DOHH2 (cell line): ENCODE results near the gene PLXNA3.

Experiments
- H3F3A ChIP-seq: fragments of 200-600 bp; sonication (generic), shearing (Covaris generic); 2 replicates; pipeline ENCODE4 v1.6.0; 2016; ENCODE audit warnings: antibody characterized with exemption, mild to moderate bottlenecking; ENCODE audit not compliant: control insufficient read depth, insufficient read depth
- H3K27ac ChIP-seq: fragments of 200-600 bp; sonication (generic); 2 replicates; pipeline ENCODE4 v1.5.1; 2014; ENCODE audit warnings: low read depth, mild to moderate bottlenecking, low read length, moderate library complexity
- H3K27me3 ChIP-seq: fragments of 200-600 bp; sonication (generic); 2 replicates; pipeline ENCODE4 v1.6.1; 2014; ENCODE audit warnings: mild to moderate bottlenecking, low read length, mixed read lengths; ENCODE audit not compliant: control insufficient read depth
- H3K36me3 ChIP-seq: fragments of 200-600 bp; sonication (generic); 2 replicates; pipeline ENCODE4 v1.6.1; 2014; ENCODE audit warnings: mild to moderate bottlenecking, low read length, moderate library complexity, mixed read lengths; ENCODE audit not compliant: control insufficient read depth
- H3K4me1 ChIP-seq: fragments of 200-600 bp; sonication (generic); 2 replicates; pipeline ENCODE4 v1.6.1; 2014; ENCODE audit warnings: mild to moderate bottlenecking, low read length, mixed read lengths; ENCODE audit not compliant: control insufficient read depth
- H3K4me2 ChIP-seq: fragments of 200-600 bp; sonication (generic); 2 replicates; pipeline ENCODE4 v1.6.0; 2014; ENCODE audit warnings: mild to moderate bottlenecking, low read length, moderate library complexity
- H3K4me3 ChIP-seq: fragments of 200-600 bp; sonication (generic); 2 replicates; pipeline ENCODE4 v1.5.1; 2014; ENCODE audit warnings: mild to moderate bottlenecking, low read length, mixed read lengths
- H3K79me2 ChIP-seq: fragments of 200-600 bp; sonication (generic); 2 replicates; pipeline ENCODE4 v1.6.1; 2014; ENCODE audit warnings: mild to moderate bottlenecking, low read length, mixed read lengths; ENCODE audit not compliant: control insufficient read depth
- H3K9me2 ChIP-seq: fragments of 200-600 bp; sonication (generic); replicated peaks from 2 replicates; pipeline ENCODE4 v1.6.1; 2014; ENCODE audit warnings: mild to moderate bottlenecking, low read length, mixed read lengths; ENCODE audit not compliant: control insufficient read depth
- H3K9me3 ChIP-seq: fragments of 200-600 bp; sonication (generic); 2 replicates; pipeline ENCODE4 v1.6.1; 2014; ENCODE audit warnings: antibody characterized with exemption, low read length, mixed read lengths; ENCODE audit not compliant: control insufficient read depth, insufficient read depth
- H4K20me1 ChIP-seq: fragments of 200-600 bp; sonication (generic); 2 replicates; pipeline ENCODE4 v1.6.0; 2014; ENCODE audit warnings: low read depth, mild to moderate bottlenecking, antibody characterized with exemption, low read length, moderate library complexity; ENCODE audit not compliant: control insufficient read depth, insufficient read depth
- EZH2phosphoT487 ChIP-seq: fragments of 200-600 bp; sonication (generic); IDR thresholded peaks from 2 replicates; pipeline ENCODE4 v1.6.1; 2017; ENCODE audit warnings: borderline replicate concordance, mild to moderate bottlenecking, antibody characterized with exemption, low read length, moderate library complexity, mixed read lengths
- TF ChIP-seq, protein P1 (sequence below): fragments of 200-600 bp; sonication (generic); IDR thresholded peaks from one replicate; pipeline ENCODE4 v1.5.1; 2014; ENCODE audit warnings: antibody characterized with exemption, mild to moderate bottlenecking, low read depth, low read length; ENCODE audit not compliant: poor library complexity, severe bottlenecking

The PLXNA3 gene

DNA sequence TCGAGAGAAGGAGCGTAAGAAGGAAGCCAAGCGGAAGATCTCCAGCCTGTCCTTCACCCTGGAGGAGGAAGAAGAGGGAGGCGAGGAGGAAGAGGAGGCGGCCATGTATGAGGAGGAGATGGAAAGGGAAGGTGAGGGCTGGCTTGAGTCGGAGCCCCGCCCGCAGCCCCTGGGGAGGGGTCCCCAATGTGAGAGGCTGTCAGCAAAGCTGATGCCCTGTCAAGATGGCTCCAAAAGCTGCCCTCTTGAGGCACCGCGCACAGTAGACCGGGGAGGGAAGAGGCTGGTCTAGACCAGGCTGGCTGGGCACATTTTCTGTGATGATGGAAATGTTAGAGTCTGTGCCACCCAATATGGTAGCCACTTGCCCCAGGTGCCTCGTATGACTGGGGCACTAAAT is 11.7 kb upstream of the PLXNA3 start:
- no peaks in the 10 kb centered on the region for H3K9me2 ChIP-seq
- H3K27me3 ChIP-seq, result no peaks in the 10 kb centered on the region
- H3K79me2 ChIP-seq, result no peaks in the 10 kb centered on the region; the same call in 1 of the 2 replicates
- H3K9me3 ChIP-seq, result no peaks in the 10 kb centered on the region
- H3K36me3 ChIP-seq, result peaks cover 6% of the 10 kb centered on the region; the same call in 1 of the 2 replicates
- no peaks in the 10 kb centered on the region for H4K20me1 ChIP-seq
- no peak for TF ChIP-seq EZH2phosphoT487
- H3F3A ChIP-seq, result peaks cover 2% of the 10 kb centered on the region; the same call in 1 of the 2 replicates
- no peak overlapping the region for H3K4me2 ChIP-seq
- peaks cover 14% of the 10 kb centered on the region for H3K4me1 ChIP-seq
- H3K27ac ChIP-seq, result no peak overlapping the region
- H3K4me3 ChIP-seq, result no peak overlapping the region

DNA sequence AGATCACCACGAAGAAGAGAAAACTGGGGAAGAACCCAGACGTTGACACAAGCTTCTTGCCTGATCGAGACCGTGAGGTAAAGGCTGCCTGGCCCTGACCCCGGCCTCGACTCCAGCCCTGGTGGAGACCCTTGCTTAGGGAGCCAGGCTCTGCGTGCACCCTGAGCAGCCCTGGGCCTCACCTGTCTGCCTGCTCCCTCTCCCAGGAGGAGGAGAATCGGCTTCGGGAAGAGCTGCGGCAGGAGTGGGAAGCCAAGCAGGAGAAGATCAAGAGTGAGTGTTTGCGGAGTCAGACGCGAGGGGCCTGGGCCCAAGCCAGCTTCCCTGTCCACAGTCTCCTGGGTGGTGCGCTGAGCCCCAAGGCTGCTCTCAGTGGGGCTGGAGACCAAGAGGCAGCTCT is 9.6 kb upstream of the PLXNA3 start:
- TF ChIP-seq, protein P1, sequence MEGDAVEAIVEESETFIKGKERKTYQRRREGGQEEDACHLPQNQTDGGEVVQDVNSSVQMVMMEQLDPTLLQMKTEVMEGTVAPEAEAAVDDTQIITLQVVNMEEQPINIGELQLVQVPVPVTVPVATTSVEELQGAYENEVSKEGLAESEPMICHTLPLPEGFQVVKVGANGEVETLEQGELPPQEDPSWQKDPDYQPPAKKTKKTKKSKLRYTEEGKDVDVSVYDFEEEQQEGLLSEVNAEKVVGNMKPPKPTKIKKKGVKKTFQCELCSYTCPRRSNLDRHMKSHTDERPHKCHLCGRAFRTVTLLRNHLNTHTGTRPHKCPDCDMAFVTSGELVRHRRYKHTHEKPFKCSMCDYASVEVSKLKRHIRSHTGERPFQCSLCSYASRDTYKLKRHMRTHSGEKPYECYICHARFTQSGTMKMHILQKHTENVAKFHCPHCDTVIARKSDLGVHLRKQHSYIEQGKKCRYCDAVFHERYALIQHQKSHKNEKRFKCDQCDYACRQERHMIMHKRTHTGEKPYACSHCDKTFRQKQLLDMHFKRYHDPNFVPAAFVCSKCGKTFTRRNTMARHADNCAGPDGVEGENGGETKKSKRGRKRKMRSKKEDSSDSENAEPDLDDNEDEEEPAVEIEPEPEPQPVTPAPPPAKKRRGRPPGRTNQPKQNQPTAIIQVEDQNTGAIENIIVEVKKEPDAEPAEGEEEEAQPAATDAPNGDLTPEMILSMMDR, result no peak
- TF ChIP-seq EZH2phosphoT487, result no peak
- H3K27me3 ChIP-seq, result no peaks in the 10 kb centered on the region
- peaks cover 2% of the 10 kb centered on the region; the same call in 1 of the 2 replicates for H3K36me3 ChIP-seq

DNA sequence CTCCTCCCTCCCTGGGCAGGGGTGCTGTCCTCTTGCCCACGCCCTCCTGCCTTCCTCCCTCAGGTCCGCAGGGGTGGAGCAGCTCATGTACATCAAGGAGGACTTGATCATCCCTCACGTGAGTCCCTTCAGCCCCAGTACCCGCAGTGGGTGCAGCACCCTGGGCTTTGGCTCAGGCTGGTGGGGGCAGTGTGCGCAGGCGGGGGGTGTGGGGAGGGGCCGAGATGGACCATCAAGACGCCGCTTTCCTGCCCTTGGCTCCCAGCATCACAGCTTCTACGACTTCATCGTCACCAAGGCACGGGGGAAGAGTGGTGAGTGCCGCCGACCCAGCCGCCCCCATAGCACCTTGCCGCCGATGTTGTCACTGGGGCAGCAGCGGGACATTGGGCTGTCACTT is 8.5 kb upstream of the PLXNA3 start:
- peaks cover 6% of the 10 kb centered on the region for H3K4me1 ChIP-seq
- no peaks in the 10 kb centered on the region for H3K9me2 ChIP-seq
- no peak for TF ChIP-seq EZH2phosphoT487
- TF ChIP-seq, protein P1, result no peak
- no peaks in the 10 kb centered on the region for H3K9me3 ChIP-seq
- no peaks in the 10 kb centered on the region for H3F3A ChIP-seq
- H4K20me1 ChIP-seq, result no peaks in the 10 kb centered on the region
- no peak overlapping the region for H3K4me3 ChIP-seq
- no peaks in the 10 kb centered on the region; the same call in 1 of the 2 replicates for H3K79me2 ChIP-seq
- no peak overlapping the region for H3K27ac ChIP-seq
- H3K27me3 ChIP-seq, result no peaks in the 10 kb centered on the region
- no peak overlapping the region for H3K4me2 ChIP-seq
- H3K36me3 ChIP-seq, result peaks cover 2% of the 10 kb centered on the region; the same call in 1 of the 2 replicates

More for the DNA sequence above, 9.6 kb upstream of the PLXNA3 start:
- Histone ChIP-seq H3K79me2 (no peaks in the 10 kb centered on the region; the same call in 1 of the 2 replicates), H3K4me2 (no peak overlapping the region), H3F3A (no peaks in the 10 kb centered on the region), H3K4me3 (no peak overlapping the region), H3K27ac (no peak overlapping the region), H3K9me3 (no peaks in the 10 kb centered on the region), H4K20me1 (no peaks in the 10 kb centered on the region), H3K4me1 (peaks cover 11% of the 10 kb centered on the region), H3K9me2 (no peaks in the 10 kb centered on the region)

DNA sequence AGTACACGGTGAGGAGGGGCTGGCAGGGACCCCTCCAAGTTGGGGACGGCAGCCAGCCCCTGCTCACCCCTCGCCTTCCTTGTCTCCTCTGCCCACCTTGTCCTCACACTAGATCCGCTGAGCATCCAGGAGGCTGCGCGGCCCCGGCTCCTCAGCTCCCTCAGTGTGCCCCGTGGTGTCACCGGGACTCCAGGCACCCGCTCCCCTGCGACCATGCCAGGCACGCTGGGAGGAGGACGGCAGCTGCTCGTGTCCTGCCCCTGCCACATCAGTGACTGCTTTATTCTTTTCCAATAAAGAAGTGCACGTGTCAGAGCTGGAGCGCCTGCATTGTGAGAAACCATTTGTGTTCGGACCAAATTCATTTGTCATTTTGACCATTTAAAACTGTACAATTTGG is 7.8 kb upstream of the PLXNA3 start:
- Histone ChIP-seq H3K4me2 (no peak overlapping the region), H3K36me3 (peaks cover 2% of the 10 kb centered on the region; the same call in 1 of the 2 replicates)

More for the DNA sequence above, 7.8 kb upstream of the PLXNA3 start:
- no peak overlapping the region for H3K27ac ChIP-seq
- H3K27me3 ChIP-seq, result no peaks in the 10 kb centered on the region
- H4K20me1 ChIP-seq, result no peaks in the 10 kb centered on the region
- H3F3A ChIP-seq, result no peaks in the 10 kb centered on the region
- no peaks in the 10 kb centered on the region for H3K9me3 ChIP-seq
- no peak overlapping the region for H3K4me3 ChIP-seq
- H3K4me1 ChIP-seq, result no peaks in the 10 kb centered on the region
- no peaks in the 10 kb centered on the region for H3K79me2 ChIP-seq
- no peak for TF ChIP-seq EZH2phosphoT487
- TF ChIP-seq, protein P1, result no peak
- no peaks in the 10 kb centered on the region for H3K9me2 ChIP-seq
